ENCODE results near the gene CELSR2. TPM values are rescaled to one million over a fixed set of nuclear protein-coding genes. Genes with fewer than 3 reads are reported as not detected.

The CELSR2 gene
- total and polyA plus RNA-seq, 2 experiments from 2014 or later = 6.1 to 12.9 TPM

GRCh38 chr1:109235137-109235536 is 14.2 kb upstream of the CELSR2 start:
- Histone ChIP-seq H3K4me1 (ENCODE audit: low read depth) (no peaks in the 10 kb centered on the region), H3K27me3 (no peaks in the 10 kb centered on the region), H3K27ac (no peak overlapping the region), H3K4me3 (no peak overlapping the region), H3K9me3 (ENCODE audit: low read depth) (no peaks in the 10 kb centered on the region), H3K36me3 (peaks cover 46% of the 10 kb centered on the region)
- no peak for TF ChIP-seq CTCF (IDR thresholded peaks at IDR 0.05; ENCODE audit: low read depth, low read length)
- DNase-seq (ENCODE audit: low read depth in 1 of 2, low spot score in 1 of 2) = no peak

- DNase-seq (ENCODE audit: low read depth in 1 of 2, low spot score in 1 of 2) = no peak
- no peak for TF ChIP-seq CTCF (IDR thresholded peaks at IDR 0.05; ENCODE audit: low read depth, low read length)
These were observed 11.8 kb upstream of the CELSR2 start for GRCh38 chr1:109237512-109237911.

GRCh38 chr1:109238382-109238781 is 11.0 kb upstream of the CELSR2 start:
- no peak overlapping the region for H3K27ac ChIP-seq
- H3K4me3 ChIP-seq = no peak overlapping the region
- DNase-seq (ENCODE audit: low read depth in 1 of 2, low spot score in 1 of 2) = no peak
- H3K4me1 ChIP-seq (ENCODE audit: low read depth) = peaks cover 6% of the 10 kb centered on the region
- no peak for TF ChIP-seq CTCF (IDR thresholded peaks at IDR 0.05; ENCODE audit: low read depth, low read length)
- H3K27me3 ChIP-seq = no peaks in the 10 kb centered on the region
- H3K36me3 ChIP-seq = peaks cover 31% of the 10 kb centered on the region
- H3K9me3 ChIP-seq (ENCODE audit: low read depth) = no peaks in the 10 kb centered on the region

More at GRCh38 chr1:109237512-109237911, 11.8 kb upstream of the CELSR2 start:
- Histone ChIP-seq H3K27ac (no peak overlapping the region), H3K4me3 (no peak overlapping the region), H3K27me3 (no peaks in the 10 kb centered on the region), H3K4me1 (ENCODE audit: low read depth) (peaks cover 6% of the 10 kb centered on the region), H3K36me3 (peaks cover 35% of the 10 kb centered on the region), H3K9me3 (ENCODE audit: low read depth) (no peaks in the 10 kb centered on the region)

- TF ChIP-seq CTCF (IDR thresholded peaks at IDR 0.05; ENCODE audit: low read depth, low read length) = no peak
- H3K27ac ChIP-seq = no peak overlapping the region
- DNase-seq (ENCODE audit: low read depth in 1 of 2, low spot score in 1 of 2) = no peak
- H3K4me1 ChIP-seq (ENCODE audit: low read depth) = peaks cover 6% of the 10 kb centered on the region
- no peaks in the 10 kb centered on the region for H3K27me3 ChIP-seq
- H3K4me3 ChIP-seq = no peak overlapping the region
- no peaks in the 10 kb centered on the region for H3K9me3 ChIP-seq (ENCODE audit: low read depth)
- peaks cover 31% of the 10 kb centered on the region for H3K36me3 ChIP-seq
These were observed 10.3 kb upstream of the CELSR2 start for GRCh38 chr1:109239047-109239408.

- DNase-seq (ENCODE audit: low read depth in 1 of 2, low spot score in 1 of 2) = peak; percentile 41 to 67
- H3K27ac ChIP-seq = no peak overlapping the region
- TF ChIP-seq CTCF (IDR thresholded peaks at IDR 0.05; ENCODE audit: low read depth, low read length) = peak; percentile 62
- H3K4me1 ChIP-seq (ENCODE audit: low read depth) = peaks cover 6% of the 10 kb centered on the region
- H3K4me3 ChIP-seq = no peak overlapping the region
- no peaks in the 10 kb centered on the region for H3K27me3 ChIP-seq
- H3K36me3 ChIP-seq = peaks cover 29% of the 10 kb centered on the region
- no peaks in the 10 kb centered on the region for H3K9me3 ChIP-seq (ENCODE audit: low read depth)
These were observed 9.8 kb upstream of the CELSR2 start for GRCh38 chr1:109239409-109240068.

Data from cardiac muscle cell (in vitro differentiated cells and primary cell).